ENCODE results near the gene EXOSC7. TPM values are rescaled to one million over a fixed set of nuclear protein-coding genes. Genes with fewer than 3 reads are reported as not detected.
"Not testable (repeated sequence)": the region's sequence is repeated elsewhere in the genome, so short reads cannot be mapped to it uniquely, and the experiment has no call there.

Gene EXOSC7
- total RNA-seq, result 19.7 TPM

GRCh38 chr3:44976002-44976815 lies at the start of gene EXOSC7, which contains the start of gene ZDHHC3:
EXOSC7 (plus strand) TSS chr3:44976244; CDS start chr3:44976278, 34 bp downstream.
ZDHHC3 (minus strand) TSS chr3:44976174; CDS start chr3:44959436, 16,738 bp downstream.
- H3K9me3 ChIP-seq (ENCODE audit: low read depth, low read length), result no peaks in the 10 kb centered on the region
- peaks cover 37% of the 10 kb centered on the region for H3K4me1 ChIP-seq (ENCODE audit: insufficient read depth, low read length)
- peak within 1 kb of the TSS; percentile 97 for H3K4me3 ChIP-seq (ENCODE audit: low read length)
- no peaks in the 10 kb centered on the region for H3K27me3 ChIP-seq (ENCODE audit: insufficient read depth, low read length)

DNA sequence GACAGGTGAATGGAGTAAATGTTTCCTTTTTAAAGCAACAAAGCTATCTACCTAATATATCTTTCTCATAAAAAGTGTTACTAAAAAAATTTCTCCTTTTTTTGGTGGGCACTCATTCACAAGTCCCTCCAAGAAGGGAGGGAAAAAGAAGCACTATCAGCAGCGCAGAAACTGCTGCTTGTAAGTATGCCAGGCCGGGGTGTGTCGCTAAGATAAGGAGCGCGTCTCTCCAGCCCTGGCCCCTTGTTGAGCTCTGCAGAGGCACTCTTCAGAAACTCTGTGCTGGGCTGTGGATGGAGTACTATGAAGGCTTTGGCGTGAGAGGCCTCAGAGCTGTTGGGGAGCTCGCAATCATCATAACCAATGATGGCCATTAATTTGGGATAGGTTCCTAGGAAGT lies 49.1 kb upstream of the EXOSC7 start:
- Histone ChIP-seq H3K4me3 (ENCODE audit: low read length) (no peak overlapping the region), H3K9me3 (ENCODE audit: low read depth, low read length) (no peaks in the 10 kb centered on the region), H3K27me3 (ENCODE audit: insufficient read depth, low read length) (no peaks in the 10 kb centered on the region), H3K4me1 (ENCODE audit: insufficient read depth, low read length) (no peaks in the 10 kb centered on the region)

GRCh38 chr3:44927371-44927770 lies 48.7 kb upstream of the EXOSC7 start:
- no peaks in the 10 kb centered on the region for H3K4me1 ChIP-seq (ENCODE audit: insufficient read depth, low read length)
- no peaks in the 10 kb centered on the region for H3K27me3 ChIP-seq (ENCODE audit: insufficient read depth, low read length)
- H3K4me3 ChIP-seq (ENCODE audit: low read length), result no peak overlapping the region
- H3K9me3 ChIP-seq (ENCODE audit: low read depth, low read length), result no peaks in the 10 kb centered on the region

GRCh38 chr3:44929782-44930181 lies 46.3 kb upstream of the EXOSC7 start:
- H3K9me3 ChIP-seq (ENCODE audit: low read depth, low read length), result no peaks in the 10 kb centered on the region
- no peaks in the 10 kb centered on the region for H3K4me1 ChIP-seq (ENCODE audit: insufficient read depth, low read length)
- no peak overlapping the region for H3K4me3 ChIP-seq (ENCODE audit: low read length)
- no peaks in the 10 kb centered on the region for H3K27me3 ChIP-seq (ENCODE audit: insufficient read depth, low read length)

DNA sequence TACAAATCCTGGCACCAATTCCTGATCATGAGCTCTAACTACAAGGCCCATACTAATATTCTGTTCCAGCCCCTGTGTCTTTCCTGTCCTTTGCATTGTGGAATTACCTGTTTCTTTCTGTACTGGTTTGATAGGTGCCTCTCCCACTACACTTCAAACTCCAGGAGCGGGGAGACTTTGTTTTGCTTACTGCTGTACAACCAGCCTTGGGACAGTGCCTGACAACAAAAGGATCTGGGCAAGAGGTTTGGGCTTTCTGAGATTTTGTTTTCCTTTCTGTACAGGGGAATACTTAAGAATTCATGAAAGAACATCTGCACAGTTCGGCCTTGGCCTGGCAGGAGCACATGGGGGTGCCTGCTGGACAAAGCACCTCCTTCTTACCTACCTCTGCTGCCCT lies 45.1 kb upstream of the EXOSC7 start:
- H3K4me3 ChIP-seq (ENCODE audit: low read length), result no peak overlapping the region
- H3K4me1 ChIP-seq (ENCODE audit: insufficient read depth, low read length), result no peaks in the 10 kb centered on the region
- no peaks in the 10 kb centered on the region for H3K27me3 ChIP-seq (ENCODE audit: insufficient read depth, low read length)

GRCh38 chr3:44931791-44932190 lies 44.3 kb upstream of the EXOSC7 start:
- Histone ChIP-seq H3K27me3 (ENCODE audit: insufficient read depth, low read length) (no peaks in the 10 kb centered on the region), H3K4me1 (ENCODE audit: insufficient read depth, low read length) (no peaks in the 10 kb centered on the region), H3K4me3 (ENCODE audit: low read length) (no peak overlapping the region), H3K9me3 (ENCODE audit: low read depth, low read length) (no peaks in the 10 kb centered on the region)

More for the DNA sequence above, 45.1 kb upstream of the EXOSC7 start:
- no peaks in the 10 kb centered on the region for H3K9me3 ChIP-seq (ENCODE audit: low read depth, low read length)

GRCh38 chr3:44932271-44932670 lies 43.8 kb upstream of the EXOSC7 start:
- Histone ChIP-seq H3K9me3 (ENCODE audit: low read depth, low read length) (no peaks in the 10 kb centered on the region), H3K4me1 (ENCODE audit: insufficient read depth, low read length) (no peaks in the 10 kb centered on the region), H3K27me3 (ENCODE audit: insufficient read depth, low read length) (no peaks in the 10 kb centered on the region), H3K4me3 (ENCODE audit: low read length) (no peak overlapping the region)

DNA sequence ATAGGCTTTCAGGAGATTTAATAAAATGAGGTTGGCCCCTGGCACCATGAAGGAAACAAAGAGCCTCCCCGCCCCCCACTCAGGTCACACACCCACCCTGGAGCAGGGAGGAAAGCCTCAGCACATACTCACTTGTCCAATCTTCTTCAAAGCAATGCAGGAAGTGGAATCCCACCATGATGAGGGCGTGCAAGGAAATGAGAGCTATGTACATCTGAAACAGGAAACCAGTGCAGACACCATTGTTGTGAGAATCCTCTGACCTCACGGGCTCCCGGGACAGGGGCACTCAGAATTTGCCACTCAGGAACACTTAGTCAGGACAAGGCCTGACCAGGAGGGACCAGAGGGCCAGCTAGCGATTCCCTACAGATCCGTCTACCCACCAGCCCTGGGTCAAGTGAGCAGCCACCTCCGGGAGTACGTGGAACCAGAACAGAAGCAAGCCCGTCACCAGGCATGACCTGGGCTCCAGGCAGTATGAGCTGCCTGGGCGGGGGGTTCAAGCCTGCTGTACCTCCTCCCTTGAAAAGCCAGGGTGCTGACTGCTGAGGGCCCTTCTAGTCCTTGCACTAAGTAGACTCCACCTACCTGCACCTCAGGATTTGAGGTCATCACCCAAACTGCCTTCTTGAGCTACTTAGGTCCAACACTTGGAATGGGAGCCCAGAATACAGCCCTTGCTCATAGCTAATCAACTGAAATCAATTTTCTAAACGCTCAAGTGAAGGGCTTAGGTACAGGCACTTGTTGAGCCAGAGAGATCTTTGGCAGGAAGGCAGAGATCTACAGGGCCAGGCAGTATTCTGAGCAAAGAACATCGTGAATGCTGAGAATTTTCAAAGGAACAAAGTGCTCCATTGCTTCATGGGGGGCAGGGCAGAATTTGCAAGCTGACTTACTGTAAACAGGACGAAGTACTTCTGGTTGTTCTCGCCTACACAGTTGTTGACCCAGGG lies 42.8 kb upstream of the EXOSC7 start:
- Histone ChIP-seq H3K9me3 (ENCODE audit: low read depth, low read length) (no peaks in the 10 kb centered on the region), H3K4me3 (ENCODE audit: low read length) (no peak overlapping the region), H3K4me1 (ENCODE audit: insufficient read depth, low read length) (no peaks in the 10 kb centered on the region), H3K27me3 (ENCODE audit: insufficient read depth, low read length) (no peaks in the 10 kb centered on the region)

DNA sequence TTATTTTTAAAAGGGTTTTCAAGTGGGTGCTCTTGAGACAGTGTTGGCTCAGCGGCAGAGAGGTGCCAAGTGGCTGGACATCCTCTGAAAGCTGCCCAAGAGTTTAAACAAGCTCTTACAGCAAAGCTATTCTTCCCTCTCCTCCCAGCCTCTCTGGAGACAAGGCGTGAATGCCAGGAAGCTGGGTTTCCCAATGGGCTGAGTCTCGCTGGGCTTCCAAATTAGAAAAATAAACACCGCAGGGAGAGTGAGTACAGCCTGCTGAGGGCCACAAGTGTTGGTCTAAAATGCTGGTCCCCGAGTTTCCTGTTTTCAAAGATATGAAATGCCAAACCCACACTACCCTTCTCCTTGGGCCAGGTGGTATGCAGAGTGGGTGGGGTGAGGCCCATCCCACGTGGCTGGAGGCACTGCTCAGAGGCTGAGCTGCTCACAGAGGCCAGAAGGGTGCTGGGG lies 36.4 kb upstream of the EXOSC7 start:
- Histone ChIP-seq H3K27me3 (ENCODE audit: insufficient read depth, low read length) (no peaks in the 10 kb centered on the region), H3K4me3 (ENCODE audit: low read length) (no peak overlapping the region), H3K4me1 (ENCODE audit: insufficient read depth, low read length) (no peaks in the 10 kb centered on the region), H3K9me3 (ENCODE audit: low read depth, low read length) (no peaks in the 10 kb centered on the region)

DNA sequence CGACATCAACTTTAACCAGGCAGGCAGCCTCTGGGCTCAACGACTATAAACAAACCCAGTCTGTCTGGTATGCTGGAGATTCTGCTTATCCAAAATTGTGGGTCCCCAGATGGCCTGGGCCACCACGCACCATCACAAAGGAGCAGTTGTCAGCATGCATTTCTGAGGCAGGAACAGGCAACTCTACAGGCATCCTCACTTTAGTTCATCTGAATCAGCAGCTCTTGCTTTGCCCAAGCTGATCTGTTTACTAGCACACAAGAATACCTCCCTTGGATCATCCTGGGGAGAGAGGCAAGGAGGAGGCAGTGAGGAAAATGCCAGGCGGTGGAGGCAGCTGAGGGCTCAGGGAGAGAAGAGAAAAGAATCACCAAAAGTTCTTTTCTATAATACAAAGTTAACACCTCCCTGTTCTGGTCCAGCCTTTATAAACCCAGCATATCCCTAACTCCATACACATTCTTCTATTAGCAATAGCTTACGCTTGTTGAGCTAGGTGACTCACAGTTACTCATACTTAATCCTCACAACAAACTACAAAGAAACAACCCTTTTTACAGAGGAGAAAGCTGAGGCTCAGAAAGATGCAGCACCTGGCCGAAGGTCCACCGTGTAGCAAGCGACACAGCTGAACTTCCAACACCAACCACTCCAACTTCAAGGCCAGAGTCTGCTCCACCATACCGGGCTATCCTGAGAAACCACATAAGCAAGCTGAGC lies 33.7 kb upstream of the EXOSC7 start:
- Histone ChIP-seq H3K4me1 (ENCODE audit: insufficient read depth, low read length) (no peaks in the 10 kb centered on the region), H3K9me3 (ENCODE audit: low read depth, low read length) (no peaks in the 10 kb centered on the region), H3K27me3 (ENCODE audit: insufficient read depth, low read length) (no peaks in the 10 kb centered on the region)

GRCh38 chr3:44948239-44948638 lies 27.8 kb upstream of the EXOSC7 start:
- no peak overlapping the region for H3K4me3 ChIP-seq (ENCODE audit: low read length)

More for the DNA sequence above, 33.7 kb upstream of the EXOSC7 start:
- H3K4me3 ChIP-seq (ENCODE audit: low read length), result no peak overlapping the region

DNA sequence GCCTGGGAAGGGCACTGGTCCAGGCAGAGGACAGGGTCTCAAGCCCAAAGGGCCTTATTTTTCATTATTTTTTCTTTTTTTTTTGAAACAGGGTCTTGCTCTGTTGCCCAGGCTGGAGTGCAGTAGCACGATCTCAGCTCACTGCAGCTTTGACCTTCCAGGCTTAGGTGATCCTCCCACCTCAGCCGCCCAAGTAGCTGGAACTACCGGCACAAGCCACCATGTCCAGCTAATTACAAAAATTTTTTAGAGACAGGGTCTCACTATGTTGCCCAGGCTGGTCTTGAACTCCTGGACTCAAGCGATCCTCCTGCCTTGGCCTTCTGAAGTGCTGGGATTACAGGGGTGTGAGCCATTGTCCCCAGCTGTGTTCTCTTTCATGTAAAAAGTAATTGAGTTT lies 26.3 kb upstream of the EXOSC7 start:
- H3K9me3 ChIP-seq (ENCODE audit: low read depth, low read length); H3K27me3 ChIP-seq (ENCODE audit: insufficient read depth, low read length); H3K4me3 ChIP-seq (ENCODE audit: low read length): not testable (repeated sequence)
- peaks cover 14% of the 10 kb centered on the region for H3K4me1 ChIP-seq (ENCODE audit: insufficient read depth, low read length)

More at GRCh38 chr3:44948239-44948638, 27.8 kb upstream of the EXOSC7 start:
- Histone ChIP-seq H3K9me3 (ENCODE audit: low read depth, low read length) (no peaks in the 10 kb centered on the region), H3K4me1 (ENCODE audit: insufficient read depth, low read length) (no peaks in the 10 kb centered on the region), H3K27me3 (ENCODE audit: insufficient read depth, low read length) (no peaks in the 10 kb centered on the region)

DNA sequence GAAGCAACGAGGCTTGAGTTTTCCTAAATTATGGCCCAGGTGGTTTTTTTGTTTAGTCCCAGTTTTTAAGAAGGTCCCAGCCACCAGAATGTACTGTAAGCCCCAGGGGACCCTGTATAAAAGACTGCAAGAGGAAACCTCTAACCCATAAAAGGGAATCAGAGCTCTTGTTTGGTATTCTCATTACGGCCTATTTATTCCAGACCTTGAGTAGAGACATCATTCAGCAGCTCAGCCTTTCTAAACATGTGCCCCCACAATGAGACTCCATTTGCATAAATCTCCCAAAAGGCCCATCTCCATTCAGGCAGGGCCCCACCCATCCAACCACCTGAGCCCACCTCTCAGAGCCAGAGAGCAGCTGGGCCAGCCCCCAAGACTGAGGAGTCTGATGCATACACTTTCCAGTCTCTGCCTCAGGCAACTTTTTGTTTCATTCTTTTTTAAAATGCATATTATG lies 25.7 kb upstream of the EXOSC7 start:
- Histone ChIP-seq H3K9me3 (ENCODE audit: low read depth, low read length) (no peaks in the 10 kb centered on the region), H3K4me1 (ENCODE audit: insufficient read depth, low read length) (peaks cover 18% of the 10 kb centered on the region), H3K4me3 (ENCODE audit: low read length) (no peak overlapping the region), H3K27me3 (ENCODE audit: insufficient read depth, low read length) (no peaks in the 10 kb centered on the region)

- Histone ChIP-seq H3K27me3 (ENCODE audit: insufficient read depth, low read length) (no peaks in the 10 kb centered on the region), H3K4me1 (ENCODE audit: insufficient read depth, low read length) (peaks cover 33% of the 10 kb centered on the region), H3K4me3 (ENCODE audit: low read length) (no peak overlapping the region), H3K9me3 (ENCODE audit: low read depth, low read length) (no peaks in the 10 kb centered on the region)
Observed at GRCh38 chr3:44952689-44953088, 23.4 kb upstream of the EXOSC7 start.
